Stomach (tissue), 4 donors: ENCODE measurements around the gene ANP32E.

Experiments
- POLR2A ChIP-seq, 4 donors: fragments of 450-650 bp; IDR thresholded peaks; one replicate each; pipeline ENCODE4 v1.6.1; 2016; ENCODE audit warnings: antibody characterized with exemption in 4 of 4, control low read depth in 2 of 4, mild to moderate bottlenecking in 1 of 4, moderate library complexity in 1 of 4
- POLR2AphosphoS5 ChIP-seq, 3 donors: sonication (generic); formaldehyde crosslinking; IDR thresholded peaks; one replicate each; pipeline ENCODE4 v1.6.1; 2016; ENCODE audit warnings: antibody characterized with exemption in 3 of 3
- TF ChIP-seq, protein P1 (sequence below), 7 experiments: fragments of 450-650 bp in 4 of 7; fragments of 200-600 bp in 3 of 7; sonication (generic) in 3 of 7; IDR thresholded peaks; one replicate each; pipeline ENCODE4 v1.5.1; 2016 to 2019; ENCODE audit warnings: antibody characterized with exemption in 7 of 7, control low read depth in 2 of 7, mild to moderate bottlenecking in 1 of 7

DNA sequence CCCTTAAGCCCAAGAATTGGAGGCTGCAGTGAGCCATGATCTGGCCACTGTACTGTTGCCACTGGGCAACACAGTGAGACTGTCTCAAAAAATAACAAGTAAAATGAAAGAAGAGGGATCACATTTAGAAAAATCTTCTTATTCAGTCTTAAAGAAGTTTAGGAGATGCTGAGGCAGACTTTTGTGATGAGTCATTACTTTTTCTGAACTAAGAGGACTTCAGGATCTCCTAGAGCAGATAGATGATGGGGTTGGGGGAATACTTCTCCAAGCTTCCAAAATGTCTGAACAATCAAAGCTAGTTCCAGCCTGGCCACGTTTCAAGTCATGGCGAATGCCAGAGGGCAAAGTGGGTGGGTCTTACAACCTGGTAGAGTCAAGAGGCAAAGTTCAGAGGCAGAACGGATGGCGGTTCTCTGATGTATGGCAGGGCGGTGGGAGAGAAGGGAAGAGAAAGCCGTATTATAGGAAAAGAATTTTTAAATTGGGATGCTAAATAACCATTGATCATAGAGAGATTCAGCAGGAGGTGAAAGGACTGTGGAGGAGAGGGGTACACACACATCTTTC is 44.3 kb upstream of the ANP32E start:
- TF ChIP-seq, protein P1, sequence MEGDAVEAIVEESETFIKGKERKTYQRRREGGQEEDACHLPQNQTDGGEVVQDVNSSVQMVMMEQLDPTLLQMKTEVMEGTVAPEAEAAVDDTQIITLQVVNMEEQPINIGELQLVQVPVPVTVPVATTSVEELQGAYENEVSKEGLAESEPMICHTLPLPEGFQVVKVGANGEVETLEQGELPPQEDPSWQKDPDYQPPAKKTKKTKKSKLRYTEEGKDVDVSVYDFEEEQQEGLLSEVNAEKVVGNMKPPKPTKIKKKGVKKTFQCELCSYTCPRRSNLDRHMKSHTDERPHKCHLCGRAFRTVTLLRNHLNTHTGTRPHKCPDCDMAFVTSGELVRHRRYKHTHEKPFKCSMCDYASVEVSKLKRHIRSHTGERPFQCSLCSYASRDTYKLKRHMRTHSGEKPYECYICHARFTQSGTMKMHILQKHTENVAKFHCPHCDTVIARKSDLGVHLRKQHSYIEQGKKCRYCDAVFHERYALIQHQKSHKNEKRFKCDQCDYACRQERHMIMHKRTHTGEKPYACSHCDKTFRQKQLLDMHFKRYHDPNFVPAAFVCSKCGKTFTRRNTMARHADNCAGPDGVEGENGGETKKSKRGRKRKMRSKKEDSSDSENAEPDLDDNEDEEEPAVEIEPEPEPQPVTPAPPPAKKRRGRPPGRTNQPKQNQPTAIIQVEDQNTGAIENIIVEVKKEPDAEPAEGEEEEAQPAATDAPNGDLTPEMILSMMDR (IDR thresholded peaks at IDR 0.05): no peak
- TF ChIP-seq POLR2AphosphoS5 (IDR thresholded peaks at IDR 0.05) (no peak), POLR2A (IDR thresholded peaks at IDR 0.05) (no peak)
